Caco-2 (cell line): ENCODE measurements around the gene LMF2. TPM values are rescaled to one million over a fixed set of nuclear protein-coding genes. Genes with fewer than 3 reads are reported as not detected.

Experiments
- BruUV-seq: library from RNA; stranded (reverse); fragments of 400-500 nt; replicated peaks from 2 replicates; lab custom pipeline; 2021; lab: Mats Ljungman, UMichigan
- CTCF ChIA-PET: fragments of 300-600 bp; sonication (Branson Sonifier 250); formaldehyde crosslinking; loops from one replicate; lab custom pipeline; 2022; ENCODE audit warnings: antibody characterized with exemption; lab: Charles Lee
- POLR2A ChIA-PET: fragments of 300-600 bp; sonication (Branson Sonifier 250); formaldehyde crosslinking; loops from one replicate; lab custom pipeline; 2022; ENCODE audit warnings: antibody characterized with exemption; lab: Charles Lee
- DNase-seq, 2 experiments: peaks; one replicate each; pipeline versions ENCODE4 v3.0.0 to v3.0.0-alpha.2; 2020 to 2022
- H3K27me3 ChIP-seq: replicated peaks from 2 replicates; pipeline ENCODE4 v1.6.0; 2011; ENCODE audit warnings: low read length; ENCODE audit not compliant: control insufficient read depth, insufficient read depth
- H3K36me3 ChIP-seq: 2 replicates; pipeline ENCODE4 v1.5.1; 2011; ENCODE audit warnings: low read length; ENCODE audit not compliant: control insufficient read depth, insufficient read depth
- H3K4me1 ChIP-seq: fragments of 250-450 bp; sonication (Bioruptor Pico); 2 replicates; pipeline ENCODE4 v1.5.1; 2020; ENCODE audit warnings: mild to moderate bottlenecking
- H3K4me3 ChIP-seq: 2 replicates; pipeline ENCODE4 v1.5.1; 2011; ENCODE audit warnings: low read depth, mild to moderate bottlenecking, control low read depth, low read length
- H3K9me3 ChIP-seq: fragments of 250-450 bp; sonication (Bioruptor Pico); 2 replicates; pipeline ENCODE4 v1.5.1; 2020; ENCODE audit warnings: mild to moderate bottlenecking, moderate library complexity
- H3K27ac Mint-ChIP-seq: one replicate; pipeline ENCODE4 v1.8.0; 2022; ENCODE audit warnings: mixed read lengths; ENCODE audit not compliant: unreplicated experiment
- H3K27me3 Mint-ChIP-seq: one replicate; pipeline ENCODE4 v1.8.0; 2022; ENCODE audit warnings: mixed read lengths; ENCODE audit not compliant: insufficient read depth, unreplicated experiment
- H3K36me3 Mint-ChIP-seq: one replicate; pipeline ENCODE4 v1.8.0; 2022; ENCODE audit warnings: mild to moderate bottlenecking, mixed read lengths; ENCODE audit not compliant: insufficient read depth, unreplicated experiment
- H3K4me1 Mint-ChIP-seq: one replicate; pipeline ENCODE4 v1.8.0; 2022; ENCODE audit warnings: low read depth, mixed read lengths; ENCODE audit not compliant: unreplicated experiment
- H3K4me3 Mint-ChIP-seq: one replicate; pipeline ENCODE4 v1.8.0; 2022; ENCODE audit warnings: mild to moderate bottlenecking, moderate library complexity, mixed read lengths; ENCODE audit not compliant: unreplicated experiment
- H3K9me3 Mint-ChIP-seq: one replicate; pipeline ENCODE4 v1.8.0; 2022; ENCODE audit warnings: mixed read lengths; ENCODE audit not compliant: unreplicated experiment
- CTCF ChIP-seq, 2 experiments: fragments of 200-600 bp in 1 of 2; IDR thresholded peaks; 1 replicate in 1 of 2; 2 replicates in 1 of 2; pipeline versions ENCODE4 v1.5.1 to v1.8.0; 2011 to 2022; ENCODE audit warnings: antibody characterized with exemption in 1 of 2, control low read depth in 1 of 2, inconsistent platforms in 1 of 2, low read depth in 1 of 2, low read length in 1 of 2, mild to moderate bottlenecking in 1 of 2, moderate library complexity in 1 of 2; ENCODE audit not compliant: insufficient read depth in 1 of 2, severe bottlenecking in 1 of 2, unreplicated experiment in 1 of 2
- intact Hi-C: fragments of 100-400 bp; cut with micrococcal nuclease; formaldehyde crosslinking; loops from one replicate; pipeline ENCODE4 v1.10.0; 2022; ENCODE audit not compliant: unreplicated experiment
- total RNA-seq: library from RNA; stranded (reverse); gene quantifications from 2 replicates; pipeline ENCODE4 v1.2.3, GENCODE V29; 2022

LMF2 gene
- total RNA-seq, 1 experiment from 2014 or later: 68.8 TPM

GRCh38 chr22:50506611-50507420 is 686 bp downstream of the LMF2 start:
- intact Hi-C loops: loop anchor here (10.0 kb wide), 1 partner anchor 112 kb away; no protein-coding TSS in a partner anchor
- ChIA-PET POLR2A (interaction anchor here (2.6 kb wide), 1 partner anchor 18 kb away, joined by 71 read pairs; the partner anchor contains the start of gene SCO2), CTCF (interaction anchor here (1.4 kb wide), 1 partner anchor 114 kb away, joined by 9 read pairs; no protein-coding TSS in a partner anchor)
- Histone ChIP-seq H3K9me3 (no peaks in the 10 kb centered on the region), H3K4me3 (peak overlapping the region; percentile 91), H3K36me3 (no peaks in the 10 kb centered on the region; the same call in 1 of the 2 replicates), H3K27me3 (no peaks in the 10 kb centered on the region), H3K4me1 (peaks cover 5% of the 10 kb centered on the region; the same call in 1 of the 2 replicates)
- TSS peak; percentile 38 for BruUV-seq
- H3K27ac Mint-ChIP-seq: peak overlapping the region; percentile 76
- no peaks in the 10 kb centered on the region for H3K9me3 Mint-ChIP-seq
- no peak for TF ChIP-seq CTCF (IDR thresholded peaks at IDR 0.05; ENCODE audit: insufficient read depth in 1 of 2, low read depth in 1 of 2, low read length in 1 of 2, severe bottlenecking in 1 of 2, unreplicated experiment in 1 of 2)
- no peaks in the 10 kb centered on the region for H3K27me3 Mint-ChIP-seq
- DNase-seq: peak in 1 of 2 experiments; percentile 25
- peak overlapping the region; percentile 93 for H3K4me3 Mint-ChIP-seq
- peaks cover 11% of the 10 kb centered on the region for H3K4me1 Mint-ChIP-seq
- peaks cover 24% of the 10 kb centered on the region for H3K36me3 Mint-ChIP-seq

GRCh38 chr22:50505776-50506610 is 1.5 kb downstream of the LMF2 start:
- no peaks in the 10 kb centered on the region for H3K9me3 Mint-ChIP-seq
- H3K4me1 Mint-ChIP-seq: peaks cover 11% of the 10 kb centered on the region
- CTCF ChIA-PET: no interaction called here
- no peak for TF ChIP-seq CTCF (IDR thresholded peaks at IDR 0.05; ENCODE audit: insufficient read depth in 1 of 2, low read depth in 1 of 2, low read length in 1 of 2, severe bottlenecking in 1 of 2, unreplicated experiment in 1 of 2)
- H3K36me3 Mint-ChIP-seq: peaks cover 17% of the 10 kb centered on the region
- POLR2A ChIA-PET: no interaction called here
- intact Hi-C loops: loop anchor here (10.0 kb wide), 1 partner anchor 111 kb away; no protein-coding TSS in a partner anchor
- Histone ChIP-seq H3K4me1 (peaks cover 5% of the 10 kb centered on the region; the same call in 1 of the 2 replicates), H3K36me3 (no peaks in the 10 kb centered on the region; the same call in 1 of the 2 replicates), H3K4me3 (peak overlapping the region; percentile 91), H3K27me3 (no peaks in the 10 kb centered on the region), H3K9me3 (no peaks in the 10 kb centered on the region)
- BruUV-seq: no TSS peak
- H3K4me3 Mint-ChIP-seq: peak overlapping the region; percentile 93
- H3K27ac Mint-ChIP-seq: no peak overlapping the region
- no peaks in the 10 kb centered on the region for H3K27me3 Mint-ChIP-seq
- DNase-seq: peak in 1 of 2 experiments; percentile 43

- H3K4me3 Mint-ChIP-seq: peak overlapping the region; percentile 93
- intact Hi-C loops: loop anchor here (10.0 kb wide), 1 partner anchor 111 kb away; no protein-coding TSS in a partner anchor
- TF ChIP-seq CTCF (IDR thresholded peaks at IDR 0.05; ENCODE audit: insufficient read depth in 1 of 2, low read depth in 1 of 2, low read length in 1 of 2, severe bottlenecking in 1 of 2, unreplicated experiment in 1 of 2): no peak
Observed at GRCh38 chr22:50505276-50505775, 2.2 kb downstream of the LMF2 start.

More at GRCh38 chr22:50505276-50505775, 2.2 kb downstream of the LMF2 start:
- Histone ChIP-seq H3K9me3 (no peaks in the 10 kb centered on the region), H3K27me3 (no peaks in the 10 kb centered on the region), H3K36me3 (no peaks in the 10 kb centered on the region; the same call in 1 of the 2 replicates), H3K4me3 (no peak overlapping the region), H3K4me1 (peaks cover 5% of the 10 kb centered on the region; the same call in 1 of the 2 replicates)
- Mint-ChIP-seq H3K27ac (no peak overlapping the region), H3K36me3 (peaks cover 17% of the 10 kb centered on the region), H3K4me1 (peaks cover 11% of the 10 kb centered on the region), H3K9me3 (no peaks in the 10 kb centered on the region), H3K27me3 (no peaks in the 10 kb centered on the region)
- DNase-seq: no peak
- ChIA-PET POLR2A (no interaction called here), CTCF (no interaction called here)
- BruUV-seq: no TSS peak
